ENCODE measurements around the gene CDX2. TPM values are rescaled to one million over a fixed set of nuclear protein-coding genes. Genes with fewer than 3 reads are reported as not detected.

The CDX2 gene
- total RNA-seq, 3 donors from 2014 or later: 0.33 TPM; not detected in 2

DNA sequence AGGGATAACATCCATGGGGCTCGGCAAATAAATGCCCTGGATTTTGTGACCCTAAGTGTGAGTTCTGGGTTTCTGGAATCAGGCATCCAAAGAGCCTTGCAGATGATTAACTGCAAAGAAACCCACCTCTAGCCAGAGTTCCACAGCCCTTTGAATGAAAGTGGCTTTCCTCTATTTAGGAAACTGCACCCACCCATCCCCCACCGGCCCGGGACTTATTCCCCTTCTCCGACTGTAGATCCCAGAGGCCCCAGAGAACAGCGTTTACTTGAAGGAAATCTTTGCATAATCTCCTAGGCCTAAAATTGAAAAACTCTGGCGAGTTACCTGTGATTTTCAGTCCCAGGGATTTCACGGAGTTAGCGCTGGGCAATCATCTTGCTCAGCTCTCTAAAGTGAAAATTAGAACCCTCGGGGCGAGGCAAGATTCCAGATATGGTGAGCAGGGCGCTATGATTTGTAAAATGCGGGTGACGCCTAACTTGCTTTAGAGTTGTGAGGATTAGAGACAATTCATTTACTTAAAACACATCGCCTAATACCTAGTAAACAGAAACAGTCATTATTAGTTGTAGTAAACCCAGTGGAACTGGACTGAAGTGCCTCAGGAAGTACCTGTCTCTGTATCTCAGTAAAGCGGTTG, 10.0 kb upstream of the CDX2 start:
- Histone ChIP-seq H3K36me3 (no peaks in the 10 kb centered on the region), H3K27me3 (peaks cover 0 to 99% of the 10 kb centered on the region in 2 donors), H3K4me1 (peaks cover 5 to 6% of the 10 kb centered on the region in 2 donors), H3K9me3 (no peaks in the 10 kb centered on the region), H3K4me3 (no peak overlapping the region), H3K27ac (no peak overlapping the region)
- intact Hi-C loops (cut with DNase I; ENCODE audit: low total_unique reads): loop anchor here (10.0 kb wide), 1 partner anchor 614 kb away; no protein-coding TSS in a partner anchor
- no peak for DNase-seq (ENCODE audit: low spot score in 2 of 2)
- TF ChIP-seq POLR2AphosphoS5 (IDR thresholded peaks at IDR 0.05) (no peak), POLR2A (IDR thresholded peaks at IDR 0.05) (no peak)
- TF ChIP-seq, protein P1, sequence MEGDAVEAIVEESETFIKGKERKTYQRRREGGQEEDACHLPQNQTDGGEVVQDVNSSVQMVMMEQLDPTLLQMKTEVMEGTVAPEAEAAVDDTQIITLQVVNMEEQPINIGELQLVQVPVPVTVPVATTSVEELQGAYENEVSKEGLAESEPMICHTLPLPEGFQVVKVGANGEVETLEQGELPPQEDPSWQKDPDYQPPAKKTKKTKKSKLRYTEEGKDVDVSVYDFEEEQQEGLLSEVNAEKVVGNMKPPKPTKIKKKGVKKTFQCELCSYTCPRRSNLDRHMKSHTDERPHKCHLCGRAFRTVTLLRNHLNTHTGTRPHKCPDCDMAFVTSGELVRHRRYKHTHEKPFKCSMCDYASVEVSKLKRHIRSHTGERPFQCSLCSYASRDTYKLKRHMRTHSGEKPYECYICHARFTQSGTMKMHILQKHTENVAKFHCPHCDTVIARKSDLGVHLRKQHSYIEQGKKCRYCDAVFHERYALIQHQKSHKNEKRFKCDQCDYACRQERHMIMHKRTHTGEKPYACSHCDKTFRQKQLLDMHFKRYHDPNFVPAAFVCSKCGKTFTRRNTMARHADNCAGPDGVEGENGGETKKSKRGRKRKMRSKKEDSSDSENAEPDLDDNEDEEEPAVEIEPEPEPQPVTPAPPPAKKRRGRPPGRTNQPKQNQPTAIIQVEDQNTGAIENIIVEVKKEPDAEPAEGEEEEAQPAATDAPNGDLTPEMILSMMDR (IDR thresholded peaks at IDR 0.05): no peak

- Histone ChIP-seq H3K4me3 (peak overlapping the region in 1 of 3 donors; percentile 40), H3K4me1 (peaks cover 5 to 6% of the 10 kb centered on the region in 2 donors), H3K27me3 (peaks cover 0 to 97% of the 10 kb centered on the region in 2 donors), H3K27ac (no peak overlapping the region), H3K9me3 (no peaks in the 10 kb centered on the region), H3K36me3 (no peaks in the 10 kb centered on the region)
- no peak for TF ChIP-seq POLR2A (IDR thresholded peaks at IDR 0.05)
- TF ChIP-seq POLR2AphosphoS5 (IDR thresholded peaks at IDR 0.05): no peak
- TF ChIP-seq, protein P1 (IDR thresholded peaks at IDR 0.05): no peak
- intact Hi-C loops (cut with DNase I; ENCODE audit: low total_unique reads): loop anchor here (10.0 kb wide), 1 partner anchor 614 kb away; no protein-coding TSS in a partner anchor
- no peak for DNase-seq (ENCODE audit: low spot score in 2 of 2)
Measured at GRCh38 chr13:27978301-27978968, 9.3 kb upstream of the CDX2 start.

GRCh38 chr13:27977476-27978300, 8.6 kb upstream of the CDX2 start:
- TF ChIP-seq, protein P1 (IDR thresholded peaks at IDR 0.05): no peak
- TF ChIP-seq POLR2A (IDR thresholded peaks at IDR 0.05) (no peak), POLR2AphosphoS5 (IDR thresholded peaks at IDR 0.05) (no peak)
- intact Hi-C loops (cut with DNase I; ENCODE audit: low total_unique reads): loop anchor here (10.0 kb wide), 1 partner anchor 613 kb away; no protein-coding TSS in a partner anchor
- H3K4me1 ChIP-seq: peaks cover 5 to 6% of the 10 kb centered on the region in 2 donors
- peaks cover 0 to 98% of the 10 kb centered on the region in 2 donors for H3K27me3 ChIP-seq
- H3K9me3 ChIP-seq: no peaks in the 10 kb centered on the region
- H3K27ac ChIP-seq: no peak overlapping the region
- no peak for DNase-seq (ENCODE audit: low spot score in 2 of 2)
- H3K36me3 ChIP-seq: no peaks in the 10 kb centered on the region
- peak overlapping the region in 1 of 3 donors; percentile 40 for H3K4me3 ChIP-seq

GRCh38 chr13:27976362-27977091, 7.4 kb upstream of the CDX2 start:
- H3K36me3 ChIP-seq: no peaks in the 10 kb centered on the region
- TF ChIP-seq, protein P1 (IDR thresholded peaks at IDR 0.05): no peak
- TF ChIP-seq POLR2AphosphoS5 (IDR thresholded peaks at IDR 0.05) (no peak), POLR2A (IDR thresholded peaks at IDR 0.05) (no peak)
- no peak overlapping the region for H3K4me3 ChIP-seq
- no peaks in the 10 kb centered on the region for H3K9me3 ChIP-seq
- H3K4me1 ChIP-seq: peaks cover 5 to 6% of the 10 kb centered on the region in 2 donors
- no peak for DNase-seq (ENCODE audit: low spot score in 2 of 2)
- intact Hi-C loops (cut with DNase I; ENCODE audit: low total_unique reads): loop anchor here (10.0 kb wide), 1 partner anchor 612 kb away; no protein-coding TSS in a partner anchor
- no peak overlapping the region for H3K27ac ChIP-seq
- H3K27me3 ChIP-seq: peaks cover 0 to 98% of the 10 kb centered on the region in 2 donors
